ENCODE data around the gene PCDHGA12. TPM values are rescaled to one million over a fixed set of nuclear protein-coding genes. Genes with fewer than 3 reads are reported as not detected.
"Not testable (repeated sequence)": the region's sequence is repeated elsewhere in the genome, so short reads cannot be mapped to it uniquely, and the experiment has no call there.

The PCDHGA12 gene
- total RNA-seq, 5 donors from 2014 or later (not counting 1 experiment from before 2014, with no cell fraction given), result 0.09 to 0.53 (median 0.22) TPM; not detected in 1

DNA sequence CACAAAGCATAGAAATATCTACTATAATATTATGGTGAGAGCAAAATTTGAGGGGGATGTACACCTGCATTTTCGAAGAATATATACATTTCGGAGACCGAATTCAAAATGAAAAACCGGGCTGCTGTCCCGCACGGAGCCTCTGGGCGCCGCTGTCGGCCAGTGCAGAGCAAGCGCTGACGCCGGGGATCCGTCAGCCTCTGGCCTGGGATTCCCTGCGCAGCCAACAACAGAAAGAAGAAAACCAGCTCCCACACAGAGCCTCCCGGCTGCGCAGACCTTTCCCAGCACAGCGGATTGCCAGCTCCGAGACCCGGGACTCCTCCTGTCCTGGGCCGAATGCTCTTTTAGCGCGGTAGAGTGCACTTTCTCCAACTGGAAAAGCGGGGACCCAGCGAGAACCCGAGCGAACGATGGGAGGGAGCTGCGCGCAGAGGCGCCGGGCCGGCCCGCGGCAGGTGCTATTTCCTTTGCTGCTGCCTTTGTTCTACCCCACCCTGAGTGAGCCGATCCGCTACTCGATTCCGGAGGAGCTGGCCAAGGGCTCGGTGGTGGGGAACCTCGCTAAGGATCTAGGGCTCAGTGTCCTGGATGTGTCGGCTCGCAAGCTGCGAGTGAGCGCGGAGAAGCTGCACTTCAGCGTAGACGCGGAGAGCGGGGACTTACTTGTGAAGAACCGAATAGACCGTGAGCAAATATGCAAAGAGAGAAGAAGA lies 22.4 kb upstream of the PCDHGA12 start, which contains the start of gene PCDHGB6:
PCDHGB6 (plus strand) TSS at position 232 of the 716 bp plus-strand sequence; CDS start at position 414, 182 bp downstream.
- POLR2A ChIA-PET, result interaction anchor here (0.5 to 0.6 kb wide), 2 partner anchors 92 to 153 kb away, joined by 3 to 8 read pairs; no protein-coding TSS in a partner anchor
- not testable (repeated sequence) for H3K4me1 ChIP-seq (ENCODE audit: control insufficient read depth in 1 of 2, extremely low read depth in 1 of 2, insufficient read depth in 2 of 2, low read length in 2 of 2); H3K27ac ChIP-seq (ENCODE audit: low read length); H3K36me3 ChIP-seq (ENCODE audit: control insufficient read depth in 2 of 2, extremely low read depth in 1 of 2, insufficient read depth in 1 of 2, low read length in 1 of 2); H3K4me1 Mint-ChIP-seq; H3K9me3 ChIP-seq
- Mint-ChIP-seq H3K4me3 (peak within 1 kb of the TSS; percentile 13 to 60 (median 47)), H3K9me3 (peaks cover 14 to 32% (median 27%) of the 10 kb centered on the region in 3 donors), H3K27me3 (peaks cover 64 to 85% of the 10 kb centered on the region in 2 donors), H3K27ac (peak within 1 kb of the TSS in 1 of 2 donors; percentile 40), H3K36me3 (peaks cover 15% of the 10 kb centered on the region)
- 23% methylated on average over 41 of the region's 51 CpGs for WGBS (ENCODE audit: insufficient coverage)
- H3K4me3 ChIP-seq (ENCODE audit: control insufficient read depth in 1 of 2, extremely low read depth in 1 of 2, low read length in 1 of 2), result peak within 1 kb of the TSS in 1 of 2 donors; percentile 19
- peak in 12 of 35 experiments; percentile 11 to 40 (median 26) for DNase-seq
- CTCF ChIA-PET, result interaction anchor here (0.6 to 1.6 kb wide), 3 partner anchors 110 to 156 kb away, joined by 3 to 6 read pairs (median 3); no protein-coding TSS in a partner anchor
- H3K27me3 ChIP-seq (replicated peaks in 1 of 2; ENCODE audit: control insufficient read depth in 2 of 2, extremely low read depth in 1 of 2, insufficient read depth in 2 of 2, low read length in 1 of 2), result peaks cover 19 to 66% of the 10 kb centered on the region in 2 experiments
- peak; percentile 32 to 54 (median 48) for ATAC-seq (replicated peaks in 1 of 4)

DNA sequence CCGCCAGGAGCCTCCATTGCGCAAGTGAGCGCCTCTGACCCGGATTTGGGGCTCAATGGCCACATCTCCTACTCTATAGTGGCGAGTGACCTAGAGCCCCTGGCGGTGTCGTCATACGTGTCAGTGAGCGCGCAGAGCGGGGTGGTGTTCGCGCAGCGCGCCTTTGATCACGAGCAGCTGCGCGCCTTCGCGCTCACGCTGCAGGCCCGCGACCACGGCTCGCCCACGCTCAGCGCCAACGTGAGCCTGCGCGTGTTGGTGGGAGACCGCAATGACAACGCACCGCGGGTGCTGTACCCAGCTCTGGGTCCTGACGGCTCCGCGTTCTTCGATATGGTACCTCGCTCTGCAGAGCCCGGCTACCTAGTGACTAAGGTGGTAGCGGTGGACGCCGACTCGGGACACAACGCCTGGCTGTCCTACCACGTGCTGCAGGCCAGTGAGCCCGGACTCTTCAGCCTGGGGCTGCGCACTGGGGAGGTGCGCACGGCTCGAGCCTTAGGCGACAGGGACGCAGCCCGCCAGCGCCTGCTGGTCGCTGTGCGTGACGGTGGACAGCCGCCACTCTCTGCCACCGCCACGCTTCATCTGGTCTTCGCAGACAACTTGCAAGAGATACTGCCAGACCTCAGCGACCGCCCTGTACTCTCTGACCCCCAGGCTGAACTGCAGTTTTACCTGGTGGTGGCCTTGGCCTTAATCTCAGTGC lies 20.6 kb upstream of the PCDHGA12 start:
- no peak overlapping the region for H3K4me3 Mint-ChIP-seq
- Histone ChIP-seq H3K9me3 (peaks cover 4% of the 10 kb centered on the region), H3K27ac (ENCODE audit: low read length) (no peak overlapping the region), H3K4me3 (ENCODE audit: control insufficient read depth in 1 of 2, extremely low read depth in 1 of 2, low read length in 1 of 2) (peak overlapping the region in 1 of 2 donors; percentile 21), H3K27me3 (replicated peaks in 1 of 2; ENCODE audit: control insufficient read depth in 2 of 2, extremely low read depth in 1 of 2, insufficient read depth in 2 of 2, low read length in 1 of 2) (peaks cover 22 to 68% of the 10 kb centered on the region in 2 experiments), H3K4me1 (ENCODE audit: control insufficient read depth in 1 of 2, extremely low read depth in 1 of 2, insufficient read depth in 2 of 2, low read length in 2 of 2) (peaks cover 0 to 11% of the 10 kb centered on the region in 2 experiments), H3K36me3 (ENCODE audit: control insufficient read depth in 2 of 2, extremely low read depth in 1 of 2, insufficient read depth in 1 of 2, low read length in 1 of 2) (no peaks in the 10 kb centered on the region)
- DNase-seq, result no peak
- CTCF ChIA-PET, result interaction anchor here (0.7 to 1.0 kb wide), 4 partner anchors 89 to 1114 kb away, joined by 3 to 5 read pairs (median 3); partner anchors contain the start of gene TAF7 (in 1 of the 2)
- H3K4me1 Mint-ChIP-seq, result peaks cover 18 to 22% (median 20%) of the 10 kb centered on the region in 3 donors
- H3K27me3 Mint-ChIP-seq, result peaks cover 64 to 85% of the 10 kb centered on the region in 2 donors
- H3K36me3 Mint-ChIP-seq, result peaks cover 16% of the 10 kb centered on the region
- H3K27ac Mint-ChIP-seq, result no peak overlapping the region
- WGBS (ENCODE audit: insufficient coverage), result 46% methylated on average over 63 of the region's 64 CpGs
- H3K9me3 Mint-ChIP-seq, result peaks cover 17 to 29% (median 23%) of the 10 kb centered on the region in 3 donors
- no peak for ATAC-seq (replicated peaks in 1 of 4)
- POLR2A ChIA-PET, result no interaction called here

DNA sequence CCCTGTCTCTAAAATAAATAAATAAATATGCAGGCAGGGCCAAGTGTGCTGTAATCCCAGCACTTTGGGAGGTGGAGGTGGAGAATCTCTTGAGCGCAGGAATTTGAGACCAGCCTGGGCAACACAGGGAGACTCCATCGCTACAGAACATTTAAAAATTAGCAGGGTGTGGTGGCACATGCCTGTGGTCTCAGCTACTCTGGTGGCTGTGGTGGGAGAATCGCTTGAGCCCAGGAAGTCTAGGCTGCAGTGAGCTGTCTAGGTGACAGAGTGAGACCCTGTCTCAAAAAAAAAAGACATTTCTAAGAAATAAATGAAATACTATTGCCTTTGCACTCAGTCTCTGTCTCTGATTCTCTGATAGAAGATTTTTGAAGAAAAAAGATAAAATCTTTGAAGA lies 18.7 kb upstream of the PCDHGA12 start:
- ChIA-PET POLR2A (no interaction called here), CTCF (interaction anchor here in 1 of 2 donors (1.0 kb wide), 1 partner anchor 152 kb away, joined by 4 read pairs; no protein-coding TSS in a partner anchor)
- Histone ChIP-seq H3K36me3 (ENCODE audit: control insufficient read depth in 2 of 2, extremely low read depth in 1 of 2, insufficient read depth in 1 of 2, low read length in 1 of 2) (no peaks in the 10 kb centered on the region), H3K4me1 (ENCODE audit: control insufficient read depth in 1 of 2, extremely low read depth in 1 of 2, insufficient read depth in 2 of 2, low read length in 2 of 2) (peaks cover 0 to 11% of the 10 kb centered on the region in 2 experiments), H3K27me3 (replicated peaks in 1 of 2; ENCODE audit: control insufficient read depth in 2 of 2, extremely low read depth in 1 of 2, insufficient read depth in 2 of 2, low read length in 1 of 2) (peaks cover 20 to 60% of the 10 kb centered on the region in 2 experiments), H3K27ac (ENCODE audit: low read length) (no peak overlapping the region), H3K9me3 (peaks cover 4% of the 10 kb centered on the region), H3K4me3 (ENCODE audit: control insufficient read depth in 1 of 2, extremely low read depth in 1 of 2, low read length in 1 of 2) (no peak overlapping the region)
- no peak overlapping the region for H3K27ac Mint-ChIP-seq
- no peak overlapping the region for H3K4me3 Mint-ChIP-seq
- peaks cover 60 to 80% of the 10 kb centered on the region in 2 donors for H3K27me3 Mint-ChIP-seq
- DNase-seq (no peak), ATAC-seq (replicated peaks in 1 of 4) (no peak)
- H3K4me1 Mint-ChIP-seq, result peaks cover 21 to 28% (median 24%) of the 10 kb centered on the region in 3 donors
- peaks cover 17 to 24% (median 19%) of the 10 kb centered on the region in 3 donors for H3K9me3 Mint-ChIP-seq
- 63% methylated on average over 2 of the region's 3 CpGs for WGBS (ENCODE audit: insufficient coverage)
- peaks cover 16% of the 10 kb centered on the region for H3K36me3 Mint-ChIP-seq

DNA sequence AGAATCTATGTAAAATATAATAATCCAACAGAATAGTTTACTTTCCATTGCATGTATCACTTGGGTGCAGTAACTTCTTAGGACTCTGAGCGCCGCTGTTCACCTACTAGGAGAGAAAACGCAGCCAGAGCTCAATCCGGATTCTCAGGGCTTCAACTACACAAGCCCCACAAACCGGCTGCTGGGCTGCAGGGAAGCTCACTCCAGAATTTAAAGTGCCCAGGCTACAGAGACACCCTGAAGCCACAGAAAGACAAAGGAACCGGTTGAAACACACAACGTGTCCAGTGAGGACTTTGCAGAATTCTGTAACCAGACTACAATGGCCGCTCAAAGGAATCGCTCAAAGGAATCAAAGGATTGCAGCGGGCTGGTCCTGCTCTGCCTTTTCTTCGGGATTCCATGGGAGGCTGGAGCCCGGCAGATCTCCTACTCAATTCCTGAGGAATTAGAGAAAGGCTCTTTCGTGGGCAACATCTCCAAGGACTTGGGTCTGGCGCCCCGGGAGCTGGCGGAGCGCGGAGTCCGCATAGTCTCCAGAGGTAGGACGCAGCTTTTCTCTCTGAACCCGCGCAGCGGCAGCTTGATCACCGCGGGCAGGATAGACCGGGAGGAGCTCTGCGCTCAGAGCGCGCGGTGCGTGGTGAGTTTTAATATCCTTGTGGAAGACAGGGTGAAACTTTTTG lies 17.3 kb upstream of the PCDHGA12 start, which contains the start of gene PCDHGA10:
PCDHGA10 (plus strand) TSS at position 134 of the 686 bp plus-strand sequence; CDS start at position 323, 189 bp downstream.
- Mint-ChIP-seq H3K27me3 (peaks cover 57 to 80% of the 10 kb centered on the region in 2 donors), H3K4me1 (peaks cover 22 to 35% (median 23%) of the 10 kb centered on the region in 3 donors), H3K9me3 (peaks cover 20 to 23% (median 21%) of the 10 kb centered on the region in 3 donors), H3K36me3 (peaks cover 18% of the 10 kb centered on the region), H3K27ac (peak within 1 kb of the TSS; percentile 34), H3K4me3 (peak within 1 kb of the TSS; percentile 77 to 85 (median 78))
- Histone ChIP-seq H3K9me3 (no peaks in the 10 kb centered on the region), H3K4me1 (ENCODE audit: control insufficient read depth in 1 of 2, extremely low read depth in 1 of 2, insufficient read depth in 2 of 2, low read length in 2 of 2) (peaks cover 0 to 18% of the 10 kb centered on the region in 2 experiments), H3K36me3 (ENCODE audit: control insufficient read depth in 2 of 2, extremely low read depth in 1 of 2, insufficient read depth in 1 of 2, low read length in 1 of 2) (no peaks in the 10 kb centered on the region), H3K4me3 (ENCODE audit: control insufficient read depth in 1 of 2, extremely low read depth in 1 of 2, low read length in 1 of 2) (peak within 1 kb of the TSS; percentile 41 to 68), H3K27me3 (replicated peaks in 1 of 2; ENCODE audit: control insufficient read depth in 2 of 2, extremely low read depth in 1 of 2, insufficient read depth in 2 of 2, low read length in 1 of 2) (peaks cover 15 to 63% of the 10 kb centered on the region in 2 experiments), H3K27ac (ENCODE audit: low read length) (no peak within 1 kb of the TSS)
- ATAC-seq (replicated peaks in 1 of 4) (peak; percentile 78 to 84 (median 82)), DNase-seq (peak in 32 of 35 experiments; percentile 15 to 69 (median 46))
- ChIA-PET POLR2A (interaction anchor here in 1 of 2 donors (1.3 kb wide), 1 partner anchor 151 kb away, joined by 5 read pairs; no protein-coding TSS in a partner anchor), CTCF (interaction anchor here (0.6 to 2.1 kb wide), 22 partner anchors 9 to 192 kb away, joined by 3 to 29 read pairs (median 5); partner anchors contain the start of genes PCDHGA11 (in 1 of the 2), PCDHGA12 (in 1 of the 2), PCDHGB3 (in 1 of the 2) and PCDHGB5 (in 1 of the 2))
- WGBS (ENCODE audit: insufficient coverage), result 16% methylated on average over 23 of the region's 31 CpGs

DNA sequence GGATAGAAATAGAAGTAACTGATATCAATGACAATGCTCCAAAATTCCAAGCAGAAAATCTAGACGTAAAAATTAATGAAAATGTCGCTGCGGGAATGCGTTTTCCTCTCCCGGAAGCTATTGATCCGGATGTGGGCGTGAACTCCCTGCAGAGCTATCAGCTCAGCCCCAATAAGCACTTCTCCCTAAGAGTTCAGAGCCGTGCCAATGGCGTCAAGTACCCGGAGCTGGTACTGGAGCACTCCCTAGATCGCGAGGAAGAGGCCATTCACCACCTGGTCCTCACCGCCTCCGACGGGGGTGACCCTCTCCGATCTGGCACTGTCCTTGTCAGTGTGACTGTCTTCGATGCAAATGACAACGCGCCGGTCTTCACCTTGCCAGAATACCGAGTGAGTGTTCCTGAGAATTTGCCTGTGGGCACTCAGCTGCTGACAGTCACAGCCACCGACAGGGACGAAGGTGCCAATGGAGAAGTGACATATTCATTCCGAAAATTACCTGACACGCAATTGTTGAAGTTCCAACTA lies 16.7 kb upstream of the PCDHGA12 start:
- POLR2A ChIA-PET, result interaction anchor here in 1 of 2 donors (1.3 kb wide), 1 partner anchor 150 kb away, joined by 5 read pairs; no protein-coding TSS in a partner anchor
- peak overlapping the region in 1 of 2 donors; percentile 34 for H3K27ac Mint-ChIP-seq

More for the DNA sequence above, 16.7 kb upstream of the PCDHGA12 start:
- peak overlapping the region; percentile 77 to 85 (median 78) for H3K4me3 Mint-ChIP-seq
- CTCF ChIA-PET, result interaction anchor here (0.6 to 2.1 kb wide), 18 partner anchors 8 to 824 kb away, joined by 3 to 29 read pairs (median 5); partner anchors contain the start of genes PCDHGA11 (in 1 of the 2), PCDHGA12 (in 1 of the 2) and PCDHGB5 (in 1 of the 2)
- DNase-seq, result no peak
- Histone ChIP-seq H3K27me3 (replicated peaks in 1 of 2; ENCODE audit: control insufficient read depth in 2 of 2, extremely low read depth in 1 of 2, insufficient read depth in 2 of 2, low read length in 1 of 2) (peaks cover 21 to 62% of the 10 kb centered on the region in 2 experiments), H3K36me3 (ENCODE audit: control insufficient read depth in 2 of 2, extremely low read depth in 1 of 2, insufficient read depth in 1 of 2, low read length in 1 of 2) (no peaks in the 10 kb centered on the region), H3K27ac (ENCODE audit: low read length) (no peak overlapping the region), H3K4me1 (ENCODE audit: control insufficient read depth in 1 of 2, extremely low read depth in 1 of 2, insufficient read depth in 2 of 2, low read length in 2 of 2) (peaks cover 0 to 18% of the 10 kb centered on the region in 2 experiments), H3K9me3 (no peaks in the 10 kb centered on the region), H3K4me3 (ENCODE audit: control insufficient read depth in 1 of 2, extremely low read depth in 1 of 2, low read length in 1 of 2) (peak overlapping the region; percentile 41 to 68)
- WGBS (ENCODE audit: insufficient coverage), result 25% methylated on average over 21 of the region's 25 CpGs
- ATAC-seq (replicated peaks in 1 of 4), result peak in 1 of 4 experiments; percentile 21
- H3K36me3 Mint-ChIP-seq, result peaks cover 21% of the 10 kb centered on the region
- H3K27me3 Mint-ChIP-seq, result peaks cover 60 to 80% of the 10 kb centered on the region in 2 donors
- peaks cover 20 to 36% (median 23%) of the 10 kb centered on the region in 3 donors for H3K4me1 Mint-ChIP-seq
- peaks cover 20 to 25% (median 25%) of the 10 kb centered on the region in 3 donors for H3K9me3 Mint-ChIP-seq

All from T-cell (primary cell).